HG02623 (cell line): ENCODE measurements around the gene ZNF138.
"Not testable (repeated sequence)": the region's sequence is repeated elsewhere in the genome, so short reads cannot be mapped to it uniquely, and the experiment has no call there.

Experiments used
- ATAC-seq: cut with Tn5 transposase; IDR thresholded peaks from one replicate; pipeline ENCODE4 v1.9.1; 2021; ENCODE audit warnings: moderate library complexity; ENCODE audit not compliant: unreplicated experiment

The ZNF138 gene

DNA sequence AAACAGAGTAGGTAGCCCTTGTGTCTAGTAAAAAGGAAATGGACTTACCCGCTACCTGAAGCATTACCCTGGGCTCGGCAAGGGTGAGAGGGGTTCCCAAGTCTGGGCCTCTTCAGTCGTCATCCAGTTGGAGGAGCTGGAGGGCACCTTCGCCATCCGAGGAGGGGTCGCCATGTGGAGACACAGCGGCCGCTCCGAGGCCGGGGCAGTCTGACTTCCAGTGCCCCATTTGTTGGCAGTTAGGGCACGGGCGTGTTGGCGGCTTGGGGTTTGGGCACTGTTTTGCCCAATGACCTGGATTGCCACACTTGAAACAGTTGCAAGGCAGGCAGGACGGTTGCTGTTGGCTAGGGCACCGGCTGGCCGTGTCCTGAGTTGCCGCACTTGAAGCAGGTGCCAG, 43.8 kb downstream of the ZNF138 start:
- not testable (repeated sequence) for ATAC-seq

DNA sequence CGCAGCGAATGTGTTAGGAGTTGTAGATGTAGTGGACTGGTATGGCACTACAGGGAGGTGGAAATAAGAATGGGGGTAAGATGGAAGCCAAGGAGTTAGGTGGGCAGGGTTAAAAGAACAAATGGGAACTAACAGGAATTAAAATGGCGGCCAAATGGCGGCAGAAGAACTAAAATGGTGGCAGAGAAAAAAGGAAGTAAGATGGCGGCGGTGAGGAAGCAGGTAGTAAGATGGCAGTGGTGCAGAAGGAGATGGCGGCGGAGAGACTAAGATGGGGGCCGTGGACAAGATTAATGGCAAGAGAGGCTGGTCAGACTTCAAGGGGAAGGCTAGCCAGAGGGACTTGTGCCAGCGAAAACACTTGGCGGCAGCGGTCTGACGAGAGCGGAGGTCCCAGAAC, 44.5 kb downstream of the ZNF138 start:
- no peak for ATAC-seq

DNA sequence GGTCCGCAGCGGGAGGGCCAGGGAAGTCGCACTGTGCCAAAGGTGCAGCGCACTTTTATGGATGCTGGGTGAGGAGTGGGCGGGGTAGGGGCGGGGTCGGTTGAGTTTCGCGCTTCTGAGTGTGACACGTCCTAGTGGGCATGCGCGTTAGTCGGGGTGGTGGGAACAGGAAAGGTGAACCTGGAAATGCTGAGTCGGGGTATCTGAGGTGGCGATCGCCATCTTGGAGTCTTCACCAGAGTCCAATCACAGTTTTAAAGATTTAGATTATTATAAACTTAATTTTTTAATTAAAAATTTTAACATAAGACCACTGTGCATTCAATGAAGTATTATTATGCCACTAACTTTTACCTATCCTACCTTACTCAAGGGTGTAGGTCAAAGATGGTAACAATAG, 45.7 kb downstream of the ZNF138 start:
- ATAC-seq: no peak

DNA sequence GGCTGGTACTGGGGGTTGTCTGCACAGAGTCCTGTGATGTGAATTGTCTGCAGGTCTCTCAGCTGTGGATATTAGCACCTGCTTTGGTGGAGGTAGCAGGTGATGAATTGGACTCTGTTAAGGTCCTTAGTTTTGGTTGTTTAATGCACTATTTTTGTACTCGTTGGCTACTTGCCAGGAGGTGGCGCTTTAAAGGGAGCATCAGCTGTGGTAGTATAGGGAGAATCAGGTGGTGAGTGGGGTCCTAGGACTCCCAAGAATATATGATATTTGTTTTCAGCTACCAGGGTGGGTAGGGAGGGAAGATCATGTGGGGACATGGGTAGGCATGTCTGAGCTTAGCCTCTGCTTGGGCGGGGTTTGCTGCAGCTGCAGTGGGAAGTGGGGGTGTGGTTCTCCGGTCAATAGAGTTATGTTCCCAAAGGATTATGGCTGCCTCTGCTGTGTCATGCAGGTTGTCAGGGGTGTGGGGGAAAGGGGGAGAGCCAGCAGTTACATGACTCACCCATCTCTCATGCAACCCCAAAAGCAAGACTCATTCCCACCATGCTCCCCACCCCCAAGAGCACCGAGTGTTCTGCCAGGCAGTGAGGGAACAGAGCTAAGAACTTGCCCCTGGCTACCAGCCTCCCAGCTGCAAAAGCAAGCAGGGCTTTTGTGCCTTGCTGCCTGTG, 55.2 kb downstream of the ZNF138 start:
- ATAC-seq: no peak

DNA sequence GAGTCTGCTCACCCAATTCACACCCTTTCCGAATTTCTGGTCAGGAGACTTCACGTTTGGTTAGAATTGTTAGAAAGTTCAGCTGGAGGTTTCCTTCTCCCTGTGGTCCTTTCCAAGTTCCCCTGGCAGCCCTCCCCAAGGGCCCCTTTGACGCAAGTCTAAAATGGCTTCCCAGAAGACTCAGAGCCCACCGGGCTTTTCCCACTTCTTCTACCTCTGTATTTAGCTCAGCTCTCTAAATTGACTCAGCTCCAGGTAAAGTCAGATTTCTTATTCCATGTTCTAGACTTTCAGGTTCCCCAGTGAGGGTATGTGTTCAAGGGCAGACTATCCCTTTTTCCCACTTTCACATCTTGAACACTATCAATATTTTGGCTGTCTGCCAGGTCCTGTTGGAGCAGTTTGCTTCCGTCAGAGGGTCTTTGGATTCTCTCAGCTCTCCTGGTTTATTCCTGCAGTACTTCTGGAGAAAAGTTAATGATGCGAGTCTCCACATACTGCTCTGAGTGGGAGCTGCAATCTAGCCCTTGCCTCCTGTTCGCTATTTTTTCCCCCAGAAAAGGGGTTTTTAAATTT, 55.8 kb downstream of the ZNF138 start:
- no peak for ATAC-seq

DNA sequence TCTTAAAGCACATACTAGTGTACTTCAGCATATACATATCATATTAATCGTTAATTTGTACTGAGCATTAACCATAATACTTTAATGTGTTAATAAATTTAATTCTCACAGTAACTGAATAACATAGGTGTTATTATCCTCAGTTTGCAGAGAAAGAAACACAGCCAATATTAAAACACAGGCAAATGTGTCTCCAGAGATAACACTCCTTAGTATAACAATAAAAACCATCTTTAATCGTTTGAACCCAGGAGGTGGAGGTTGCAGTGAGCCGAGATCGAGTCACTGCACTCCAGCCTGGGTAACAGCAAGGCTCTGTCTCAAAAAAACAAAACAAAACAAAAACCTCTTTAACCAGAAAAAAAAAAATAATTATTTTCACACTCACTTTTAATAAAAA, 59.5 kb downstream of the ZNF138 start:
- ATAC-seq: no peak

DNA sequence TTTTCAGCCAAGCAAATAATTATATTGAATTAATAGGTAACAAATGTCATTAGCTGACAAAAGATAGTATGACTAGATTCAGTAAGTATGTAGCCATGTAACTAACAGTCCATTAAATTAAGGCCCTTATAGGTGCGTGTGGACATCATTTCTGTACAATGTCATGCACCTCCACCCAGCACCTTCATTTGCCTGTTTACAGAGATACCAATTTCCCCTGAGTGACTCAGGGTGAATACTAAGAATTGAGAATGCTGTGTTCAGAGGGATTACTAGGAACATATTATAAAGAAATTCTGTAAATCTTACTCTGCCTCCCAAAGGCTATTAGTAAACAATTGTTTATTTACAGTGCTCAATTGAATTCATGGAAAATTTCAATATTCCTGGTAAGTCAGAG, 60.7 kb downstream of the ZNF138 start:
- no peak for ATAC-seq

DNA sequence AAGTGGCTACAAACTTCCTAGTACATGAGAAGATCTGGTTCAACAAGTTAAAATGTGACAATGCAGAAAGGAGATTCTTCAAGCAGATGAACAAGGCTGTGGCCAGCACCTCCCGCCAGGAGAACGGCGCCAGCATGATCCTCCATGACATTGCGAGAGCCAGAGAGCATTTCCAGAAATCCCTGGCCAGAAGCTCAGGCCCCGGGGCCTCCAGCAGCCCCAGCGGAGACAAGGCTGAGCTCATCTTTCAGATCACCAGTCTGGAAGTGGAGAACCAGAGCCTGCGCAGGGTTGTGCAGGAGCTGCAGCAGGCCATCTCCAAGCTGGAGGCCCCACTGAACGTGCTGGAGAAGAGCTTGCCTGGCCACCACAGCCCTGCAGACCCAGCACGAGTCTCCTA, 68.8 kb downstream of the ZNF138 start:
- no peak for ATAC-seq

DNA sequence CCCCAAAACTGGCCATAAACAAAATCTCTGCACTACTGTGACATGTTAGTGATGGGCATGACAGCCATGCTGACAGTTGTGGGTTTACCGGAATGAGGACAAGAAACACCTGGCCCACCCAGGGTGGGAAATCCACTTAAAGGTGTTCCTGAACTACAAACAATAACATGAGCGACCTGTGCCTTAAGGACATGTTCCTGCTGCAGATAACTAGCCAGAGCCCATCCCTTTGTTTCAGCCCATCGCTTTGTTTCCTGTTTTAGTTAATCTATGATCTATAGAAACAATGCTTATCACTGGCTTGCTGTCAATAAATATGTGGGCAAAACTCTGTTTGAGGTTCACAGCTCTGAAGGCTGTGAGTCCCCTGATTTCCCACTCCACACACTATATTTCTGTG, 69.3 kb downstream of the ZNF138 start:
- ATAC-seq: not testable (repeated sequence)

DNA sequence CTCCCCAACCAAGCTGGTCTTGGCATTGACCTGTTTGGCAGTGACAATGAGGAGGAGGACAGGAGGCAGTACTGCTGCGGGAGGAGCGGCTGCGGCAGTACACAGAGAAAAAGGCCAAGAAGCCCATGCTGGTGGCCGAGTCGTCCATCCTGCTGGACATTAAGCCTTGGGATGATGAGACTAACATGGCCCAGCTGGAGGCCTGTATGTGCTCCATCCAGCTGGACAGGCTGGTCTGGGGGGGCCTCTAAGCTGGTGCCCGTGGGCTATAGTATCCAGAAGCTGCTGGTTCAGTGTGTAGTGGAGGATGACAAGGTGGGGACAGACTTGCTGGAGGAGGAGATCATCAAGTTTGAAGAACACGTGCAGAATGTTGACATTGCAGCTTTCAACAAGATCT, 69.7 kb downstream of the ZNF138 start:
- no peak for ATAC-seq

DNA sequence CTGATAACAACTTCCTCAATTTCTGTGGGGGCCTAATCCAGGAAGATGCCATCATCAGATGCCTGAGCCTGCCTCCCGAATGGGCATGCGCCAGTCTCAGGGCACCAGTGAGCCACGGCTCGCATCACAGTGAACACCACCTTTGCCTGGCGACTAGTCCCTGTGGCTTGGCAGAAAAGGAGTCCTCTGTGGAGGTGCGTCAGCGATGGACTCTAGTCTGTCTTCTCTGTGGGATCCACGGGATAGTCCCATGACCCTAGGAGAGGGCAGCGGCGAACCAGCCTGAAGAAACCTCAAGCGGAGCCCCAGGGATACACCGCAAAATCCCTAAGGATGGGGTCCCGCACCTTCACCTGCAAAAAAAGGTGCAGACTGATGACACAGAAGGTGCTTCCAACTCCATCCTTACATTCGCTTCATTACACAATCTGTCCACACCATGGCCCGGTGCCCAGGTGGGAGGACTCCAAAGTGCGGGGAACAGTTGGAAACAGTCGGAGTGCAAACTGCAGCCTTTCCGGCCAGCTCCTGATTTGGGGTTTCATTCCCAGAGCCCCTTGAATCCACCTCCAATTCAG, 73.7 kb downstream of the ZNF138 start:
- ATAC-seq: no peak

DNA sequence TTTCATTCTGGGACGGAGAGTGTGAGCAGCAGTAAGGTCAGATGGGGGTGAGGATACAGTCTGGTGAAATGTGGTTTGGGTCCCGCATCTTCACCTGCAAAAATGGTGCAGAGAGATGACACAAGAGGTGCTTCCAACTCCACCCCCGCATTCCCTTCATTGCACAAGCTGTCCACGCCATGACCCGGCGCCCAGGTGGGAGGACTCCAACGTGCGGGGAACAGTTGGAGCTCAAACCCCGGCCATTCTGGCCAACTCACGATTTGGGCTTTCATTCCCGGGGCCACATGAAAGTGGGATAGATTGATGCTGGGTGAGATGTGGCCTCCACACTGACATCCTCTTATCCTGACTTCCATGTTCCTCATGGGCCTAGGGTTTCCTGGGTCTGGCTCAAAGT, 74.3 kb downstream of the ZNF138 start:
- ATAC-seq: no peak

DNA sequence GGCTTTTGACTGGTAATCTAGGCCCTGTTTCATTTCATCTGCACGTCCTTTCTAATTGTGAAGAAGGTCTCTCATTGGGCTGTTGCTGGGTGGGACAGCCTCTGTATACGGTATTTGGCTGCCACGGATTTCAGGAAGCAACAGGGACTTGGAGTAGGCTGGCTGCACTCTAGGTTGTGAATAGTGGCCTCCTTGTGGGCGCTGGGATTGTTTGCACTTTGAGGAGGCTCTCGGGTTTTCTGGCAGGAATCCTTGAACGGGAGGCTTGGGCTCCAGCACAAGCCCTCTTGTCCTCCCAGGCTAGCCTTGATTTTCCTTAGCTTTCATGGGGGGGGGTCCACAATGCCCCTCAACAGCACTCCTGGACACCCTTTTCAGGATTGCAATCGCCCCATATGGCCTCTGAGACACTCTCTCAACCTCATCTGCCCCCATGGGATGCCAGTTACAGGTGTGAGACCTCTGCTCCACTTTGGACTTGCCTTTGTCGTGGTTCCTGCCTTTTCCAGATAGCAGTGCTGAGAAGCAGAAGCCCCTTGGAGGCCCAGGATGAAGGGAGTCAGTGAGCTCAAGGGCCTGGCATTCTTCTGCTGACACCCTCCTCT, 75.0 kb downstream of the ZNF138 start:
- no peak for ATAC-seq

DNA sequence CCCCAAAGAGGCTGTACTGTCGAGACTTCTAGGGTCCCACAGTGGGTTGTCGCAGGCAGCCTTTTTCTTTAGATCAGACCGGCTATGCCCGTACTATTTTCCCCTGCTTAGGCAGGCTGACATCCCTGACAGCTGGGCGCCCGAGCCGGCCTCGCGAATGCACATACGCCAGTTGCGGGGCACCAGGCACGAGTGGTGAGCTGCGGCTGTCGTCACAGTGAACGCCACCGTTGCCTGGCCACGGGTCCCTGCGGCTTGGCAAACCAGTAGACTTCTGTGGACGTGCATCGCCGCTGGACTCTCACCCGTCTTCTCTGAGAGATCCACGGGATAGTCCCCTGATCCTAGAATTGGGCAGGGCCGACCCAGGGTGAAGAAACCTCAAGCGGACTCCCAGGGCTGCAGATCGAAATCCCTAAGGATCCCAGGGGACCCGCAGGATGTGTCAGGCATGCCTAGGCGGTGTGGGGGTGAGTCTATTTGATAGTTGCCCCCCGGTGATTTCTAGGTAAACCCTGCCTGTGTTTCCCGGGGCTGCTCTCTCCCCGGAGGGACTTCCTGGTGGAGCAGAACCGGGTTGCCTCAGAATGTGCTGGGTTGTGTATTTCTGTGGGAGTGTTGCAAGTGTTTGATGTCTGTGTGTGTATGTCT, 75.8 kb downstream of the ZNF138 start:
- no peak for ATAC-seq

DNA sequence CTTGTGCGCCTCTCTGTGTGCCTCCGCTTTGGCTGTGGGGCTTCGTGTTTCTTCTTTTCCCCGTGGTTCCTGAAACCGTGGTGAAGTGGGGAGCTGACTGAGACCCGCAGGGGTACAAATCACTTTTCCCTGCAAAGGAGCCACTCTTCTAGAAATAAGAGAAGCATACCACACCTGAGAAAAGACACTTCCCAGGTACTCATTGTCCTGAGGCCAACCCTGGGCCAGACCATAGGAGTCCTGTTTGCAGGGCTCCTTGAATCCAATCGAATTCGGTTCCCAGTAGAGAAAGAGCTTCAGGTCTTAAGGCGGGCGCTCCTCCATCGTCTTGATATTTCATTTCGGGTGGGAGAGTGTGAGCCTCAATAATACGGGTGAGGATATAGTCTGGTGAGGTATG, 76.4 kb downstream of the ZNF138 start:
- ATAC-seq: no peak

DNA sequence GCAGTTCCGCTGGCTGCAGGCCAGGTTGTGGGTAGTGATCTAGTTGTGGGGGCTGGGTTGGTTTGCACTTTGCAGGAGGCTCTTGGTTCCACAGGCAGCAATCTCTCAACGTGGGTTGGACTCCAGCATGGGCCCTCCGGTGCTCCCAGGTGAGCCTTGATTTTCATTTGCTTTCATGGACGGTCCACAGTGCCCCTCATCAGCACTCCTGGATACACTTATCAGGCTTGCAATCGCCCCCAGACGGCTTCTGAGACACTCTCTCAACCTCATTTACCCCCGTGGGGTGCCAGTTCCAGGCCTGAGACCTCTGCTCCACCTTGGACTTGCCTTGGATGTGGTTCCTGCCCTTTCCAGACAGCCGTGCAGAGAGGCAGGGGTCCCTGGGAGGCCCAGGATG, 77.5 kb downstream of the ZNF138 start:
- no peak for ATAC-seq

DNA sequence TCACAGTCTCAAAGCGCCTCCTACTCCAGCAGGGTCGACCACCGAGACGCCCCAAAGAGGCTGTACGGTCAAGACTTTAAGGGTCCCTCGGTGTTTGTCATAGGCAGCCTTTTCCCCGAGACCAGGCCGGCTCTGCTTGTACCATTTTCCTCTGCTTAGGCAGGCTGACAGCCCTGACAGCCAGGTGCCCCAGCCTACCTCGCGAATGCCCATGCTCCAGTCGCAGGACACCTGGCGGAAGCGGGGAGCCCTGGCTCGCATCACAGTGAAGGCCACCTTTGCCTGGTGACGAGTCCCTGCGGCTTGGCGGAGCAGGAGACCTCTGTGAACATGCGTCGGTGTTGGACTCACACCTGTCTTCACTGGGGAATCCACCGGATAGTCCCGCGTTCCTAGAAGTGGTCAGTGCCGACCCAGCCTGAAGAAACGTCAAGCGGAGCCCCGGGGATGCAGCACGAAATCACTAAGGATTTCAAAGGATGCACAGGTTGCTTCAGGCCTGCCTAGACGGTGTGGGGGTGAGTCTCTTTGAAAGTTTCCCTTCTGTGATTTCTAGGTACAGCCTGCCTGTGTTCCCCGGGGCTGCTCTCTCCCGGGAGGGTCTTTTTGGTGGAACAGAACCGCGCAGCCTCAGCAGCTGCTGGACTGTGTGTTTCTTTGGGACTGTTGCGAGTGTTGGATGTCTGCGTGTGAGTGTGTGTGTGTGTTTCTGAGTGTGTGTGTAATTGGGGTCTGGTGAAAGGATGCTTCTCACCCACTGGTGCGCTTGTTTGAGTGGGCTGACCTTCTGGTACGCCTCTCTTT, 78.3 kb downstream of the ZNF138 start:
- ATAC-seq: no peak

DNA sequence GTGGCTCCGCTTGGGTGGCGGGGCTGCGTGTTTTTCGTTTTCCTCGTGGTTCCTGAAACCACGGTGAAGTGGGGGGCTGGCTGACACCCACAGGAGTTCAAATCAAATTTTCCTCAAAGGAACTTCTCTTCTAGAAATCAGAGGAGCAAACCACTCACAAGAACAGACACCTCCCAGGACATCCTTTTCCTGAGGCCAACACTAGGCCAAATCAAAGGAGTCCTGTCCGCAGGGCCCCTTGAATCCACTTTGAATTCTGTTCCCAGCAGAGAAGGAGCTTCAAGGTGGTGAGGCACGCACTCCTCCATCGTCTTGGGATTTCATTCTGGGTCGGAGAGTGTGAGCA, 78.9 kb downstream of the ZNF138 start:
- no peak for ATAC-seq

DNA sequence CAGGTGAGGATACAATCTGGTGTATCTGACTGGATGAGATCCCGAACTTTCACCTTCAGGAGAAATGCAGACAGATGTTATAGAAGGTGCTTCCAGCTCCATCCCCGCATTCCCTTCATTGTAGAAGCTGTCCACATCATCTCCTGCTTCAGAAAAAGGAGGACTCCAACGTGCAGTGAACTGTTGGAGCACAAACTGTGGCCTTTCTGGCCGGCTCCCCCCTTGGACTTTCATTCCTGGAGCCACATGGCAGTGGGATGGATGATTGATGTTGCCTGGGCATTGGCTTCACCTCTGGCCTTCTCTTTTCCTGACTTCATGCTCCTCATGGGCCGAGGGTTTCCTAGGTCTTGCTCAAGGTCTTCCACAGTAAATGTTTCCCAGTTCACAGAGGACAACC, 79.3 kb downstream of the ZNF138 start:
- no peak for ATAC-seq

DNA sequence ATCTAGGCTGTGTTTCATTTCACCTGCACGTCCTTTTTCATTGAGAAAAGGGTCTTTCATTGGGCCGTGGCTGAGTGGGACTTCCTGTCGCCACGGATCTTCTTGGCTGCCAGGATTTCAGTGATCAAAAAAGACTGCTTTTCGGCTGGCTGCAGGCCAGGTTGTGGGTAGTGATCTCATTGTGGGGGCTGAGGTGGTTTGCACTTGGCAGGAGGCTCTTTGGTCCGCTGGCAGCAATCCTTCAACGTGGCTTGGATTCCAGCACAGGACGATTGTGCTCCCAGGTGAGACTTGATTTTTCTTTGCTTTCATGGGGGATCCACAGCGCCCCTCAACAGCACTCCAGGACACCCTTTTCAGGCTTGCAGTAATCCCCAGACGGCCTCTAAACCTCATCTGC, 79.9 kb downstream of the ZNF138 start:
- ATAC-seq: no peak

DNA sequence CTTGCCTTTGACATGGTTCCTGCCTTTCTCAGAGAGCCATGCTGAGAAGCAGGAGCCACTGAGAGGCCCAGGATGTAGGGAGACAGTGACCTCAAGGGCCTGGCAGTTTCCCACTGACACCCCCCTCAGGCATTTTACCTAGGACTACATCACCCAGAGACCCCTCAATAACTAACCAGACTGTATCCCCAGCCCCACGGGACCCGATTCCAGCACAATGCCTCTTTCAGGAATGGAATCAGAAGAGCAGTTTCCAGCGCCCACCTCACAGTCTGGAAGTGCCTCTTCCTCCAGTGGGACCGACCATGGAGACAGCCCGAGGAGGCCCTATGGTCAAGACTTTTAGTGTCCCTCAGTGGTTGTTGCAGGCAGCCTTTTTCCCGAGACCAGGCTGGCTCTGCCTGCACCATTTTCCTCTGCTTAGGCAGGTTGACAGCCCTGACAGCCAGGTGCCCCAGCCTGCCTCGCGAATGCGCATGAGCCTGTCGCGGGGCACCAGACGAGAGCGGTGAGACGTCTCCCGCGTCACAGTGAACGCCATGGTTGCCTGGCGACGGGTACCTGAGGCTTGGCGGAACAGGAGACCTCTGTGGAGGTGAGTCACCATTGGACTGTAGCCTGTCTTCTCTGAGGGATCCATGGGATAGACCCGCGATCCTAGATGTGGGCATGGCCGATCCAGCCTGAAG, 80.5 kb downstream of the ZNF138 start:
- no peak for ATAC-seq
